ENCODE measurements around the gene HDHD2.

- TF ChIP-seq TBP (CRISPR knock-in tag; IDR thresholded peaks at IDR 0.05), result no peak
- TF ChIP-seq ZNF513 (CRISPR knock-in tag; conservative IDR thresholded peaks at IDR 0.05), result no peak
- TF ChIP-seq EZH2 (conservative IDR thresholded peaks at IDR 0.05; ENCODE audit: low read depth, low read length), result no peak
- no peak for TF ChIP-seq REST (IDR thresholded peaks at IDR 0.05; ENCODE audit: borderline replicate concordance in 1 of 2, low read depth in 1 of 2, low read length in 2 of 2)
- TF ChIP-seq CTCF (CRISPR knock-in tag; IDR thresholded peaks at IDR 0.05), result no peak
- TF ChIP-seq NR1H2 (CRISPR knock-in tag; IDR thresholded peaks at IDR 0.05; ENCODE audit: borderline replicate concordance, low read depth), result no peak
- TF ChIP-seq ZNF720 (CRISPR knock-in tag; IDR thresholded peaks at IDR 0.05), result no peak
- TF ChIP-seq ZNF12 (CRISPR knock-in tag; IDR thresholded peaks at IDR 0.05), result no peak
- TF ChIP-seq THRA (CRISPR knock-in tag; IDR thresholded peaks at IDR 0.05; ENCODE audit: borderline replicate concordance), result no peak
- TF ChIP-seq ZNF280B (CRISPR knock-in tag; IDR thresholded peaks at IDR 0.05; ENCODE audit: borderline replicate concordance), result no peak
- no peak for TF ChIP-seq CREBL2 (CRISPR knock-in tag; IDR thresholded peaks at IDR 0.05; ENCODE audit: borderline replicate concordance)
- TF ChIP-seq MAX (IDR thresholded peaks at IDR 0.05), result no peak
- TF ChIP-seq NFE2L1 (CRISPR knock-in tag; IDR thresholded peaks at IDR 0.05; ENCODE audit: borderline replicate concordance), result no peak
These were observed 39.6 kb downstream of the HDHD2 start for GRCh38 chr18:47110492-47111274.
